Measurements from ENCODE around the gene CAMKMT.

Gene CAMKMT

GRCh38 chr2:44753552-44754285 lies 392.0 kb downstream of the CAMKMT start:
- Histone ChIP-seq H3K4me3 (ENCODE audit: low read depth in 1 of 2, low read length in 1 of 2) (no peak overlapping the region), H3K27me3 (peaks cover 5% of the 10 kb centered on the region), H3K4me1 (ENCODE audit: control insufficient read depth in 1 of 2, insufficient read depth in 1 of 2, low read depth in 1 of 2, low read length in 1 of 2) (no peaks in the 10 kb centered on the region), H3K36me3 (no peaks in the 10 kb centered on the region), H3K27ac (no peak overlapping the region), H3K9me3 (no peaks in the 10 kb centered on the region)
- TF ChIP-seq CTCF (IDR thresholded peaks at IDR 0.05) = no peak

- no peak for TF ChIP-seq CTCF (IDR thresholded peaks at IDR 0.05)
- peaks cover 37% of the 10 kb centered on the region for H3K27me3 ChIP-seq
Observed at GRCh38 chr2:44758591-44758990, 396.8 kb downstream of the CAMKMT start.

GRCh38 chr2:44759823-44760222 lies 398.1 kb downstream of the CAMKMT start:
- H3K27me3 ChIP-seq = peaks cover 48% of the 10 kb centered on the region
- H3K4me1 ChIP-seq (ENCODE audit: control insufficient read depth in 1 of 2, insufficient read depth in 1 of 2, low read depth in 1 of 2, low read length in 1 of 2) = no peaks in the 10 kb centered on the region
- H3K4me3 ChIP-seq (ENCODE audit: low read depth in 1 of 2, low read length in 1 of 2) = no peak overlapping the region
- TF ChIP-seq CTCF (IDR thresholded peaks at IDR 0.05) = no peak
- no peaks in the 10 kb centered on the region for H3K9me3 ChIP-seq
- no peaks in the 10 kb centered on the region for H3K36me3 ChIP-seq
- H3K27ac ChIP-seq = no peak overlapping the region

More at GRCh38 chr2:44758591-44758990, 396.8 kb downstream of the CAMKMT start:
- no peaks in the 10 kb centered on the region for H3K36me3 ChIP-seq
- H3K4me1 ChIP-seq (ENCODE audit: control insufficient read depth in 1 of 2, insufficient read depth in 1 of 2, low read depth in 1 of 2, low read length in 1 of 2) = no peaks in the 10 kb centered on the region
- no peak overlapping the region for H3K27ac ChIP-seq
- H3K4me3 ChIP-seq (ENCODE audit: low read depth in 1 of 2, low read length in 1 of 2) = no peak overlapping the region
- no peaks in the 10 kb centered on the region for H3K9me3 ChIP-seq

- Histone ChIP-seq H3K36me3 (no peaks in the 10 kb centered on the region), H3K4me3 (ENCODE audit: low read depth in 1 of 2, low read length in 1 of 2) (no peak overlapping the region), H3K27ac (no peak overlapping the region), H3K27me3 (peaks cover 79% of the 10 kb centered on the region), H3K9me3 (no peaks in the 10 kb centered on the region), H3K4me1 (ENCODE audit: control insufficient read depth in 1 of 2, insufficient read depth in 1 of 2, low read depth in 1 of 2, low read length in 1 of 2) (no peaks in the 10 kb centered on the region)
- TF ChIP-seq CTCF (IDR thresholded peaks at IDR 0.05) = no peak
Observed at GRCh38 chr2:44763275-44763782, 401.6 kb downstream of the CAMKMT start.

- Histone ChIP-seq H3K4me1 (ENCODE audit: control insufficient read depth in 1 of 2, insufficient read depth in 1 of 2, low read depth in 1 of 2, low read length in 1 of 2) (no peaks in the 10 kb centered on the region), H3K9me3 (no peaks in the 10 kb centered on the region), H3K36me3 (no peaks in the 10 kb centered on the region), H3K27ac (no peak overlapping the region), H3K27me3 (peaks cover 91% of the 10 kb centered on the region), H3K4me3 (ENCODE audit: low read depth in 1 of 2, low read length in 1 of 2) (no peak overlapping the region)
- TF ChIP-seq CTCF (IDR thresholded peaks at IDR 0.05) = no peak
Observed at GRCh38 chr2:44766220-44766619, 404.5 kb downstream of the CAMKMT start.
